Measurements from ENCODE around the gene GNG12.

Gene GNG12

GRCh38 chr1:67683316-67683715 lies 150.0 kb downstream of the GNG12 start:
- TF ChIP-seq, protein P1, sequence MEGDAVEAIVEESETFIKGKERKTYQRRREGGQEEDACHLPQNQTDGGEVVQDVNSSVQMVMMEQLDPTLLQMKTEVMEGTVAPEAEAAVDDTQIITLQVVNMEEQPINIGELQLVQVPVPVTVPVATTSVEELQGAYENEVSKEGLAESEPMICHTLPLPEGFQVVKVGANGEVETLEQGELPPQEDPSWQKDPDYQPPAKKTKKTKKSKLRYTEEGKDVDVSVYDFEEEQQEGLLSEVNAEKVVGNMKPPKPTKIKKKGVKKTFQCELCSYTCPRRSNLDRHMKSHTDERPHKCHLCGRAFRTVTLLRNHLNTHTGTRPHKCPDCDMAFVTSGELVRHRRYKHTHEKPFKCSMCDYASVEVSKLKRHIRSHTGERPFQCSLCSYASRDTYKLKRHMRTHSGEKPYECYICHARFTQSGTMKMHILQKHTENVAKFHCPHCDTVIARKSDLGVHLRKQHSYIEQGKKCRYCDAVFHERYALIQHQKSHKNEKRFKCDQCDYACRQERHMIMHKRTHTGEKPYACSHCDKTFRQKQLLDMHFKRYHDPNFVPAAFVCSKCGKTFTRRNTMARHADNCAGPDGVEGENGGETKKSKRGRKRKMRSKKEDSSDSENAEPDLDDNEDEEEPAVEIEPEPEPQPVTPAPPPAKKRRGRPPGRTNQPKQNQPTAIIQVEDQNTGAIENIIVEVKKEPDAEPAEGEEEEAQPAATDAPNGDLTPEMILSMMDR (IDR thresholded peaks at IDR 0.05): no peak

- TF ChIP-seq, protein P1 (IDR thresholded peaks at IDR 0.05): no peak
Measured at GRCh38 chr1:67682659-67683197, 150.5 kb downstream of the GNG12 start.

GRCh38 chr1:67680486-67680885 lies 152.8 kb downstream of the GNG12 start:
- TF ChIP-seq, protein P1 (IDR thresholded peaks at IDR 0.05): no peak

DNA sequence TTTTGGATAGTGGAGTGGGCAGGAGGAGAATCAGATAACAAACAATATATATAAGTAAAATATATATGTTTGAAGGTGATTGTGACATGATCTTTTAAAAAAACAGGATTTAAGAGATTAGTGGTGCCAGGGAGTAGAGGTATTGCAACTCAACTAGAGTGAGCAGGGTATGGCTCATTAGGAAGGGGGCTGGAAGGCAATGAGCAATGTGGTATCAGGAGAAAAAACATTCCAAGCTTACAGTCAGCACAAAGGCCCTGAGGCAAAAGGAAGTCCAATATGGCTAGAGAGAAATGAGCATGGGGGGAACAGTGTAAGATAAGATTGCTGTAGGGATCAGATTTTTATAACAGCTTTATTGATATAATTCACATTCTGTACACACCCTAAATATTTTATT lies 153.6 kb downstream of the GNG12 start:
- TF ChIP-seq, protein P1 (IDR thresholded peaks at IDR 0.05): no peak

DNA sequence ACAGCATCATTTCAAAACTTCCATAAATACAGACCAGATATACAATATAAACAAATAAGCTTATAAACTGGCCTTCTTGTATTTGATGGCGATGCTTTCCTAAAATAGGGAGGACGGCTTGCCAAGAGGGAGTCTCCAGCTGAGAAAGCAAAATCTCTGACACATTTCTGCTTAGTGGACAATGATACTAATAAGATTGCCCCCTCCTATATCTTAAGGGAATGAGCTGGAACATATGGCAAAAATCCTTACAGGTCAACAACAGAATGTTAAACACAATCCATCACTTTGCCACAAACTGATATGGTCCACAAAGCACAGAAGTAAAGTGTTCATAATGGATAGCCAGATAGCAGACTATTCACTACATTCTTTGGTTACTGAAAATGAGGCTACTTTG lies 155.3 kb downstream of the GNG12 start:
- TF ChIP-seq, protein P1 (IDR thresholded peaks at IDR 0.05): no peak

- TF ChIP-seq, protein P1 (IDR thresholded peaks at IDR 0.05): no peak
Measured at GRCh38 chr1:67677408-67677807, 155.9 kb downstream of the GNG12 start.

DNA sequence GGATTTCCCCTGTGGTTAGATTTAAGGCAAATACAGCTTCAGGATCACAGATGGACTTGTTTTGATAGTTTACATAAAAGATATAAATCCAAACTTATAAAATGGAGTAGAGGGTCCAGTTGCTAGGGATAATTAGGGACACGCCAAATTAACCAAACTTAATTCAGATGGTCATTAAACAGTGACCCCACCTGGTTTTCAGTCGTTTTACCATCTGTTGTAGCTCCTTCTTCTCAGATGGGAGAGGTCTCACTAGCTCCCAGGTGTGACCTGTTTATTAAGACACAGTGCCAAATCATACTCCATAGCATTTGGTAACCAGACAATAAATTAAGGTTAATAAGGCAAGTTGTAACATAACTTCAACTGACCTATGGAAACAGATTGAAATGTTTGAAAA lies 156.3 kb downstream of the GNG12 start:
- TF ChIP-seq, protein P1 (IDR thresholded peaks at IDR 0.05): no peak

DNA sequence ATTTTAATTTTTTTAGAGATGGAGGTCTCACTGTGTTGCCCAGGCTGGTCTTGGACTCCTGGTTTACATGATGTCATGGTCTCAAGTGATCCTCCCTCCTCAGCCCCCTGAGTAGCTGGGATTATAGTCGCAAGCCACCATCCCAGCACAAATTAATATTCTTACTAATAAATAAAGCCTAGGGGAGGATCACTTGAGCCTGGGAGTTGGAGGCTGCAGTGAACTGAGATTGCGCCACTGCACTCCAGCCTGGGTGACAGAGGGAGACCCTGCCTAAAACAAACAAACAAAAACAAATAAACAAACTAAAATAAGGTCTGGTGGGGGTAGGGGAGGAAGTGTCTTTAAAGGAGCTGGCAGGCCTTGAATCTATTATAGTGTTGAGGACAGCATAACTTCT lies 157.0 kb downstream of the GNG12 start:
- TF ChIP-seq, protein P1 (IDR thresholded peaks at IDR 0.05): no peak
